K562 (cell line): Measurements from ENCODE around the gene SYT17. TPM values are rescaled to one million over a fixed set of nuclear protein-coding genes. Genes with fewer than 3 reads are reported as not detected.

Experiments
- ATAC-seq: fragments of 200-7000 bp; cut with Tn5 transposase; 3 replicates; pipeline ENCODE4 v1.9.1; 2020; ENCODE audit warnings: moderate library complexity
- BruUV-seq: library from RNA; stranded (reverse); fragments of 400-500 nt; replicated peaks from 2 replicates; lab custom pipeline; 2021; lab: Mats Ljungman, UMichigan
- CTCF ChIA-PET: fragments of 300-600 bp; formaldehyde crosslinking; extraction: SDS; loops from one replicate; lab custom pipeline; 2021; ENCODE audit warnings: low intra/inter-chr PET ratio; lab: Yijun Ruan, JAX
- POLR2A ChIA-PET: fragments of 300-600, 350-650 bp; sonication (Branson Sonifier 250); formaldehyde crosslinking; extraction: SDS; loops from one replicate; lab custom pipeline; 2021; ENCODE audit warnings: antibody characterized with exemption, inconsistent platforms; lab: Yijun Ruan, JAX
- DNase-seq, 4 experiments: peaks; one replicate each; pipeline versions ENCODE4 v3.0.0 to v3.0.0-alpha.2; 2011 to 2018; ENCODE audit warnings: low spot score in 3 of 4, mixed read lengths in 3 of 4; ENCODE audit errors: extremely low read depth in 1 of 4
- FAIRE-seq: peaks from 2 replicates; lab custom pipeline; 2011; peaks lifted over from hg19 to GRCh38; lab: Jason Lieb, UNC
- H2AFZ ChIP-seq: 2 replicates; pipeline ENCODE4 v1.6.0; 2011; ENCODE audit warnings: low read depth, low read length, control low read depth, inconsistent platforms
- H3K27ac ChIP-seq: fragments of 200-600 bp; 3 replicates; pipeline ENCODE4 v1.8.0; 2011; ENCODE audit warnings: low read depth, mild to moderate bottlenecking, control low read depth, inconsistent platforms, low read length, moderate library complexity, mixed read lengths; ENCODE audit errors: extremely low read depth
- H3K27me3 ChIP-seq, 2 experiments: fragments of 300-600 bp in 1 of 2; 2 replicates in 1 of 2; 3 replicates in 1 of 2; pipeline versions ENCODE4 v1.6.0 to v1.8.0; 2011; ENCODE audit warnings: inconsistent platforms in 2 of 2, low read length in 2 of 2, mild to moderate bottlenecking in 1 of 2, mixed read lengths in 1 of 2, moderate library complexity in 1 of 2; ENCODE audit not compliant: control insufficient read depth in 2 of 2, insufficient read depth in 2 of 2
- H3K36me3 ChIP-seq: fragments of 300-600 bp; 3 replicates; pipeline ENCODE4 v1.8.0; 2011; ENCODE audit warnings: mild to moderate bottlenecking, low read length, inconsistent platforms; ENCODE audit not compliant: control insufficient read depth, insufficient read depth
- H3K4me1 ChIP-seq, 2 experiments: fragments of 200-600 bp in 1 of 2; replicated peaks in 1 of 2; 2 replicates in 1 of 2; 3 replicates in 1 of 2; pipeline versions ENCODE4 v1.5.1 to v1.8.0; 2011; ENCODE audit warnings: inconsistent platforms in 2 of 2, low read length in 2 of 2, mild to moderate bottlenecking in 1 of 2, mixed read lengths in 1 of 2, moderate library complexity in 1 of 2; ENCODE audit not compliant: control insufficient read depth in 2 of 2, insufficient read depth in 2 of 2
- H3K4me2 ChIP-seq: 2 replicates; pipeline ENCODE4 v1.6.1; 2011; ENCODE audit warnings: low read length, control low read depth, inconsistent platforms, mixed read lengths; ENCODE audit not compliant: insufficient read depth
- H3K4me3 ChIP-seq: fragments of 200-600 bp; sonication (generic), shearing (Covaris generic); 2 replicates; pipeline ENCODE4 v1.5.1; 2016; ENCODE audit warnings: control low read depth, inconsistent platforms
- H3K79me2 ChIP-seq: fragments of 200-600 bp; 3 replicates; pipeline ENCODE4 v1.8.0; 2011; ENCODE audit warnings: low read length, inconsistent platforms; ENCODE audit not compliant: control insufficient read depth, insufficient read depth
- H3K9ac ChIP-seq, 2 experiments: 2 replicates each; pipeline versions ENCODE4 v1.6.0 to v1.6.1; 2011; ENCODE audit warnings: low read depth in 2 of 2, low read length in 2 of 2, control low read depth in 1 of 2, inconsistent platforms in 1 of 2, mild to moderate bottlenecking in 1 of 2, mixed read lengths in 1 of 2; ENCODE audit not compliant: insufficient read depth in 1 of 2
- H3K9me1 ChIP-seq: one replicate; pipeline ENCODE4 v1.6.0; 2011; ENCODE audit warnings: inconsistent platforms, mild to moderate bottlenecking, low read length, moderate library complexity; ENCODE audit not compliant: control insufficient read depth, insufficient read depth
- H3K9me3 ChIP-seq: replicated peaks from 2 replicates; pipeline ENCODE4 v1.5.1; 2011; ENCODE audit warnings: low read depth, low read length, inconsistent platforms; ENCODE audit not compliant: control insufficient read depth, insufficient read depth
- H4K20me1 ChIP-seq: replicated peaks from 2 replicates; pipeline ENCODE4 v1.6.1; 2011; ENCODE audit warnings: low read length, inconsistent platforms, mixed read lengths; ENCODE audit not compliant: control insufficient read depth, insufficient read depth
- ATF3 ChIP-seq, 2 experiments: fragments of 450-650 bp in 1 of 2; sonication (generic) in 1 of 2; formaldehyde crosslinking in 1 of 2; IDR thresholded peaks in 1 of 2; conservative IDR thresholded peaks in 1 of 2; 2 replicates each; pipeline versions ENCODE4 v1.6.1 to v1.8.1; 2016 to 2023; ENCODE audit warnings: mild to moderate bottlenecking in 2 of 2, moderate library complexity in 2 of 2, inconsistent platforms in 1 of 2, missing genetic modification reagents in 1 of 2
- E2F8 ChIP-seq: fragments of 450-650 bp; IDR thresholded peaks from 2 replicates; pipeline ENCODE4 v1.7.1; 2018; ENCODE audit warnings: mild to moderate bottlenecking, low read depth; ENCODE audit not compliant: partially characterized antibody
- ELF1 ChIP-seq: fragments of 200-800 bp; sonication (Bioruptor generic); IDR thresholded peaks from 2 replicates; pipeline ENCODE4 v1.6.1; 2016; ENCODE audit warnings: missing genetic modification characterization, missing compliant biosample characterization
- FOSL1 ChIP-seq: fragments of 200-800 bp; sonication (Bioruptor generic); conservative IDR thresholded peaks from 2 replicates; pipeline ENCODE4 v1.6.1; 2016; ENCODE audit warnings: missing genetic modification characterization, missing compliant biosample characterization
- FOXA3 ChIP-seq, 2 experiments: fragments of 450-650 bp in 1 of 2; sonication (generic) in 1 of 2; formaldehyde crosslinking; IDR thresholded peaks in 1 of 2; conservative IDR thresholded peaks in 1 of 2; 2 replicates each; pipeline versions ENCODE4 v1.4.0 to v1.8.0; 2020 to 2022; ENCODE audit warnings: mild to moderate bottlenecking in 2 of 2, missing genetic modification reagents in 1 of 2
- HCFC1 ChIP-seq: IDR thresholded peaks from 2 replicates; pipeline ENCODE4 v1.6.1; 2012; ENCODE audit warnings: low read depth, low read length, improper control_type of control experiment
- HOMEZ ChIP-seq: fragments of 250-450 bp; sonication (Bioruptor Pico); IDR thresholded peaks from 2 replicates; pipeline ENCODE4 v1.4.0; 2020; ENCODE audit warnings: mild to moderate bottlenecking, moderate library complexity
- NFIC ChIP-seq: fragments of 450-650 bp; IDR thresholded peaks from 2 replicates; pipeline ENCODE4 v1.6.1; 2017; ENCODE audit warnings: mild to moderate bottlenecking, inconsistent platforms
- PHTF2 ChIP-seq: fragments of 250-450 bp; sonication (Bioruptor Pico); IDR thresholded peaks from 2 replicates; pipeline ENCODE4 v1.5.0; 2021; ENCODE audit warnings: mild to moderate bottlenecking
- PPARD ChIP-seq: fragments of 250-450 bp; sonication (Bioruptor Pico); IDR thresholded peaks from 2 replicates; pipeline ENCODE4 v1.8.0; 2022; ENCODE audit warnings: inconsistent platforms, mild to moderate bottlenecking, moderate library complexity
- SAP30 ChIP-seq: fragments of 200-600 bp; sonication (generic); IDR thresholded peaks from 2 replicates; pipeline ENCODE4 v1.6.1; 2012; ENCODE audit warnings: borderline replicate concordance, low read depth, mild to moderate bottlenecking, moderate library complexity, low read length, control low read depth, inconsistent platforms; ENCODE audit not compliant: insufficient read depth, poor library complexity, severe bottlenecking
- THRAP3 ChIP-seq: fragments of 450-650 bp; IDR thresholded peaks from 2 replicates; pipeline ENCODE4 v1.6.1; 2016; ENCODE audit warnings: mild to moderate bottlenecking, inconsistent platforms, borderline replicate concordance
- ZFX ChIP-seq: sonication (generic); formaldehyde crosslinking; IDR thresholded peaks from 2 replicates; pipeline ENCODE4 v1.8.0; 2022; ENCODE audit warnings: mild to moderate bottlenecking, missing genetic modification reagents, moderate library complexity
- ZNF695 ChIP-seq: fragments of 450-650 bp; formaldehyde crosslinking; IDR thresholded peaks from 2 replicates; pipeline ENCODE4 v1.4.0; 2020; ENCODE audit warnings: mild to moderate bottlenecking, moderate library complexity
- WGBS: fragments of 100-300 bp; shearing (Covaris generic); methylation state at CpG from one replicate; pipeline ENCODE4 v1.1.6; 2016; ENCODE audit warnings: low coverage, mixed read lengths; ENCODE audit not compliant: insufficient coverage; ENCODE audit errors: missing lambda C conversion rate; 5-methylcytosine and 5-hydroxymethylcytosine counted together
- in situ Hi-C: fragments of 300-500 bp; cut with MboI; formaldehyde crosslinking; loops from 4 replicates; pipeline ENCODE4 v1.15.0; 2018; ENCODE audit warnings: inconsistent platforms, mixed read lengths
- intact Hi-C: fragments of 100-400 bp; cut with micrococcal nuclease; formaldehyde crosslinking; loops from 2 replicates; pipeline ENCODE4 v1.14.2; 2022
- polyA plus RNA-seq, 8 experiments: library from polyadenylated mRNA; depleted of rRNA in 4 of 8; stranded (reverse) in 5 of 8; unstranded in 3 of 8; fragments of >200 nt; fragmentation: Nextera tagmentation in 2 of 8; fragmentation: Illumina TruSeq in 1 of 8; extraction: Ambion mirVana in 2 of 8; extraction: Trizol in 1 of 8; gene quantifications; 2 replicates each; pipeline versions ENCODE4 v1.2.1 to v1.2.3, GENCODE V29; 2011 to 2014; ENCODE audit warnings: inconsistent platforms in 1 of 8, missing spikeins in 1 of 8
- total RNA-seq, 7 experiments: library from RNA; depleted of rRNA in 6 of 7; stranded (reverse); fragments of >200 nt in 6 of 7; fragmentation: Illumina TruSeq in 2 of 7; extraction: Trizol in 2 of 7; gene quantifications; 2 replicates each; pipeline versions ENCODE4 v1.2.1 to v1.2.3, GENCODE V29; 2011 to 2021; ENCODE audit warnings: low replicate concordance in 1 of 7

Gene SYT17
- total and polyA plus RNA-seq, 9 of the 15 experiments (the other 6 are each of a cell fraction or from before 2014, with no cell fraction given) = not detected

GRCh38 chr16:19130852-19131824, 36.9 kb upstream of the SYT17 start:
- peak; percentile 37 for FAIRE-seq
- ATAC-seq = peak; percentile 58
- Histone ChIP-seq H4K20me1 (no peaks in the 10 kb centered on the region), H2AFZ (peak overlapping the region; percentile 82), H3K79me2 (no peaks in the 10 kb centered on the region), H3K4me2 (peak overlapping the region; percentile 28), H3K9me3 (0 out of 2 replicates have a peak, but pooled peaks cover 3% of the 10 kb centered on the region), H3K4me3 (no peak overlapping the region), H3K9ac (no peak overlapping the region), H3K9me1 (no peaks in the 10 kb centered on the region), H3K27ac (peak overlapping the region; percentile 31; the same call in 1 of the 3 replicates), H3K4me1 (peaks cover 14 to 24% of the 10 kb centered on the region in 2 experiments), H3K36me3 (no peaks in the 10 kb centered on the region), H3K27me3 (no peaks in the 10 kb centered on the region)
- CTCF ChIA-PET = no interaction called here
- DNase-seq = peak in 2 of 4 experiments; percentile 40 to 42
- no TSS peak for BruUV-seq
- intact Hi-C loops = no loop called here
- POLR2A ChIA-PET = interaction anchor here (0.5 to 2.6 kb wide), 4 partner anchors 8 to 341 kb away, joined by 3 to 18 read pairs (median 4); partner anchors contain the start of gene RPS15A
- WGBS = 60% methylated on average over 11 of the region's 11 CpGs
- in situ Hi-C loops = no loop called here
- TF ChIP-seq ATF3 (IDR thresholded peaks at IDR 0.05) = peak; percentile 29; the same call in 1 of the 2 replicates
- no peak for TF ChIP-seq ATF3 (CRISPR knock-in tag; conservative IDR thresholded peaks at IDR 0.05)
- no peak for TF ChIP-seq HCFC1
- TF ChIP-seq THRAP3 = no peak
- TF ChIP-seq E2F8 = no peak
- TF ChIP-seq HOMEZ (CRISPR knock-in tag) = no peak
- TF ChIP-seq FOSL1 (tag) = peak; percentile 37
- 0 out of 2 replicates have a peak, but pooled peaks have one; percentile 21 for TF ChIP-seq ZFX (CRISPR knock-in tag)
- TF ChIP-seq ELF1 (tag) = 0 out of 2 replicates have a peak, but pooled peaks have one; percentile 40
- TF ChIP-seq FOXA3 (CRISPR knock-in tag; conservative IDR thresholded peaks at IDR 0.05 in 1 of 2, IDR thresholded peaks at IDR 0.05 in 1 of 2) = 0 out of 4 replicates have a peak, but pooled peaks of 1 of the 2 experiments have one; percentile 9
- TF ChIP-seq NFIC = no peak
- no peak for TF ChIP-seq PPARD (CRISPR knock-in tag)
- no peak for TF ChIP-seq ZNF695 (CRISPR knock-in tag)
- TF ChIP-seq SAP30 = no peak
- no peak for TF ChIP-seq PHTF2
